DOHH2 (cell line): ENCODE measurements around the gene FOXC2.

Experiments used
- H3F3A ChIP-seq: fragments of 200-600 bp; sonication (generic), shearing (Covaris generic); 2 replicates; pipeline ENCODE4 v1.6.0; 2016; ENCODE audit warnings: antibody characterized with exemption, mild to moderate bottlenecking; ENCODE audit not compliant: control insufficient read depth, insufficient read depth
- H3K27ac ChIP-seq: fragments of 200-600 bp; sonication (generic); 2 replicates; pipeline ENCODE4 v1.5.1; 2014; ENCODE audit warnings: low read depth, mild to moderate bottlenecking, low read length, moderate library complexity
- H3K27me3 ChIP-seq: fragments of 200-600 bp; sonication (generic); 2 replicates; pipeline ENCODE4 v1.6.1; 2014; ENCODE audit warnings: mild to moderate bottlenecking, low read length, mixed read lengths; ENCODE audit not compliant: control insufficient read depth
- H3K36me3 ChIP-seq: fragments of 200-600 bp; sonication (generic); 2 replicates; pipeline ENCODE4 v1.6.1; 2014; ENCODE audit warnings: mild to moderate bottlenecking, low read length, moderate library complexity, mixed read lengths; ENCODE audit not compliant: control insufficient read depth
- H3K4me1 ChIP-seq: fragments of 200-600 bp; sonication (generic); 2 replicates; pipeline ENCODE4 v1.6.1; 2014; ENCODE audit warnings: mild to moderate bottlenecking, low read length, mixed read lengths; ENCODE audit not compliant: control insufficient read depth
- H3K4me2 ChIP-seq: fragments of 200-600 bp; sonication (generic); 2 replicates; pipeline ENCODE4 v1.6.0; 2014; ENCODE audit warnings: mild to moderate bottlenecking, low read length, moderate library complexity
- H3K4me3 ChIP-seq: fragments of 200-600 bp; sonication (generic); 2 replicates; pipeline ENCODE4 v1.5.1; 2014; ENCODE audit warnings: mild to moderate bottlenecking, low read length, mixed read lengths
- H3K79me2 ChIP-seq: fragments of 200-600 bp; sonication (generic); 2 replicates; pipeline ENCODE4 v1.6.1; 2014; ENCODE audit warnings: mild to moderate bottlenecking, low read length, mixed read lengths; ENCODE audit not compliant: control insufficient read depth
- H3K9me2 ChIP-seq: fragments of 200-600 bp; sonication (generic); replicated peaks from 2 replicates; pipeline ENCODE4 v1.6.1; 2014; ENCODE audit warnings: mild to moderate bottlenecking, low read length, mixed read lengths; ENCODE audit not compliant: control insufficient read depth
- H3K9me3 ChIP-seq: fragments of 200-600 bp; sonication (generic); 2 replicates; pipeline ENCODE4 v1.6.1; 2014; ENCODE audit warnings: antibody characterized with exemption, low read length, mixed read lengths; ENCODE audit not compliant: control insufficient read depth, insufficient read depth
- H4K20me1 ChIP-seq: fragments of 200-600 bp; sonication (generic); 2 replicates; pipeline ENCODE4 v1.6.0; 2014; ENCODE audit warnings: low read depth, mild to moderate bottlenecking, antibody characterized with exemption, low read length, moderate library complexity; ENCODE audit not compliant: control insufficient read depth, insufficient read depth
- CTCF ChIP-seq: fragments of 200-600 bp; sonication (generic); IDR thresholded peaks from one replicate; pipeline ENCODE4 v1.5.1; 2014; ENCODE audit warnings: antibody characterized with exemption, mild to moderate bottlenecking, low read depth, low read length; ENCODE audit not compliant: poor library complexity, severe bottlenecking
- EZH2phosphoT487 ChIP-seq: fragments of 200-600 bp; sonication (generic); IDR thresholded peaks from 2 replicates; pipeline ENCODE4 v1.6.1; 2017; ENCODE audit warnings: borderline replicate concordance, mild to moderate bottlenecking, antibody characterized with exemption, low read length, moderate library complexity, mixed read lengths

The FOXC2 gene

GRCh38 chr16:86565644-86566511 lies 751 bp upstream of the FOXC2 start:
- Histone ChIP-seq H3F3A (no peaks in the 10 kb centered on the region), H3K79me2 (no peaks in the 10 kb centered on the region), H4K20me1 (no peaks in the 10 kb centered on the region), H3K4me3 (no peak overlapping the region), H3K9me2 (no peaks in the 10 kb centered on the region), H3K4me2 (no peak overlapping the region), H3K27me3 (peaks cover 12% of the 10 kb centered on the region), H3K4me1 (peaks cover 12% of the 10 kb centered on the region), H3K9me3 (no peaks in the 10 kb centered on the region), H3K36me3 (no peaks in the 10 kb centered on the region), H3K27ac (no peak overlapping the region)
- TF ChIP-seq EZH2phosphoT487 (no peak), CTCF (no peak)

GRCh38 chr16:86566966-86567700 lies 504 bp downstream of the FOXC2 start:
- no peaks in the 10 kb centered on the region for H3K9me3 ChIP-seq
- H3K27ac ChIP-seq: no peak overlapping the region
- H4K20me1 ChIP-seq: no peaks in the 10 kb centered on the region
- H3K36me3 ChIP-seq: no peaks in the 10 kb centered on the region
- H3K4me3 ChIP-seq: no peak overlapping the region
- no peak for TF ChIP-seq CTCF
- no peak for TF ChIP-seq EZH2phosphoT487
- H3K27me3 ChIP-seq: peaks cover 12% of the 10 kb centered on the region
- H3K4me1 ChIP-seq: peaks cover 12% of the 10 kb centered on the region
- no peak overlapping the region for H3K4me2 ChIP-seq
- no peaks in the 10 kb centered on the region for H3K9me2 ChIP-seq
- no peaks in the 10 kb centered on the region for H3F3A ChIP-seq
- no peaks in the 10 kb centered on the region for H3K79me2 ChIP-seq

GRCh38 chr16:86567701-86568581 lies 1.3 kb downstream of the FOXC2 start:
- H3K79me2 ChIP-seq: no peaks in the 10 kb centered on the region
- H3K36me3 ChIP-seq: no peaks in the 10 kb centered on the region
- no peaks in the 10 kb centered on the region for H3K9me3 ChIP-seq
- H4K20me1 ChIP-seq: no peaks in the 10 kb centered on the region
- H3F3A ChIP-seq: no peaks in the 10 kb centered on the region
- H3K4me2 ChIP-seq: no peak overlapping the region
- H3K27me3 ChIP-seq: peaks cover 12% of the 10 kb centered on the region
- H3K27ac ChIP-seq: no peak overlapping the region
- H3K4me1 ChIP-seq: peaks cover 12% of the 10 kb centered on the region
- H3K9me2 ChIP-seq: no peaks in the 10 kb centered on the region
- H3K4me3 ChIP-seq: no peak overlapping the region
- no peak for TF ChIP-seq EZH2phosphoT487
- TF ChIP-seq CTCF: no peak
